GM12878 (cell line): ENCODE results near the gene RASSF6.

Source experiments
- CBX3 ChIP-seq: fragments of 200-600 bp; sonication (generic); IDR thresholded peaks from 2 replicates; pipeline ENCODE4 v1.6.1; 2016; ENCODE audit warnings: low read depth, borderline replicate concordance
- CHD1 ChIP-seq: IDR thresholded peaks from 2 replicates; pipeline ENCODE4 v1.6.1; 2012; ENCODE audit warnings: low read depth, low read length, improper control_type of control experiment
- CTCF ChIP-seq, 3 experiments: IDR thresholded peaks in 2 of 3; conservative IDR thresholded peaks in 1 of 3; 2 replicates each; pipeline ENCODE4 v1.5.1; 2011; ENCODE audit warnings: low read depth in 3 of 3, low read length in 3 of 3, mild to moderate bottlenecking in 3 of 3, control low read depth in 2 of 3, moderate library complexity in 2 of 3, inconsistent platforms in 1 of 3, mixed read lengths in 1 of 3; ENCODE audit not compliant: control insufficient read depth in 2 of 3, insufficient read depth in 1 of 3; ENCODE audit errors: extremely low read depth in 1 of 3
- ELK1 ChIP-seq: IDR thresholded peaks from 2 replicates; pipeline ENCODE4 v1.6.1; 2012; ENCODE audit warnings: low read depth, low read length, improper control_type of control experiment
- EP300 ChIP-seq, 2 experiments: fragments of 150-350 bp in 1 of 2; IDR thresholded peaks; 2 replicates each; pipeline ENCODE4 v1.6.1; 2011 to 2012; ENCODE audit warnings: low read depth in 2 of 2, low read length in 2 of 2, borderline replicate concordance in 1 of 2, improper control_type of control experiment in 1 of 2, inconsistent platforms in 1 of 2; ENCODE audit not compliant: control insufficient read depth in 1 of 2
- JUNB ChIP-seq: IDR thresholded peaks from 2 replicates; pipeline ENCODE4 v1.6.1; 2016; ENCODE audit warnings: antibody characterized with exemption, mild to moderate bottlenecking
- MYC ChIP-seq: IDR thresholded peaks from 2 replicates; pipeline ENCODE4 v1.6.1; 2011; ENCODE audit warnings: mild to moderate bottlenecking, low read length, moderate library complexity, inconsistent platforms; ENCODE audit not compliant: insufficient read depth, insufficient replicate concordance, insufficient read length, severe bottlenecking
- NFIC ChIP-seq: IDR thresholded peaks from 2 replicates; pipeline ENCODE4 v1.6.1; 2012; ENCODE audit warnings: low read depth, mild to moderate bottlenecking, inconsistent platforms, low read length, moderate library complexity
- NKRF ChIP-seq: fragments of 450-650 bp; conservative IDR thresholded peaks from 2 replicates; pipeline ENCODE4 v1.6.1; 2017; ENCODE audit warnings: mild to moderate bottlenecking, moderate library complexity
- NR2C2 ChIP-seq: IDR thresholded peaks from 2 replicates; pipeline ENCODE4 v1.6.1; 2011; ENCODE audit warnings: borderline replicate concordance, low read depth; ENCODE audit not compliant: control insufficient read depth, insufficient read length
- RAD21 ChIP-seq: IDR thresholded peaks from 2 replicates; pipeline ENCODE4 v1.6.1; 2011; ENCODE audit warnings: mild to moderate bottlenecking, low read depth, low read length, moderate library complexity; ENCODE audit not compliant: insufficient read depth
- SREBF2 ChIP-seq: IDR thresholded peaks from 2 replicates; pipeline ENCODE4 v1.6.1; 2012; ENCODE audit warnings: mild to moderate bottlenecking, low read length
- TAF1 ChIP-seq: IDR thresholded peaks from 2 replicates; pipeline ENCODE4 v1.6.1; 2011; ENCODE audit warnings: mild to moderate bottlenecking, low read depth, low read length, borderline replicate concordance
- TF ChIP-seq, protein P1 (sequence below): IDR thresholded peaks from 2 replicates; pipeline ENCODE4 v1.6.1; 2012; ENCODE audit warnings: low read depth, low read length, improper control_type of control experiment

DNA sequence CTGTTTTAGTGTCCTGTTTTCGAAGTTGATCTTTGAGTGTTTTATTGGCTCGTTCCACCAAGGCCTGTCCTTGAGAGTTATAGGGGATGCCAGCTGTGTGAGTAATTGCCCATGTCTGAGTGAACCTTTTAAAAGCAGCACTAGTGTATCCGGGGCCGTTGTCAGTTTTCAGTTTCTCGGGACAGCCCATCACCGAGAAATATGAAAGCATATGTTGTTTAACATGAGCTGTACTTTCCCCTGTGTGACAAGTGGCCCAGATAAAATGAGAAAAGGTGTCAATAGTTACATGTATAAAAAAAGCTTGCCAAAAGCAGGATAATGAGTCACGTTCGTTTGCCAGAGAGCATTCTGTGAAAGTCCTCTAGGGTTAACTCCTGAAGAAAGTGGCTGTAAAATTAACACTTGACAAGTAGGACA, 48.6 kb upstream of the RASSF6 start:
- TF ChIP-seq CHD1 = no peak
- no peak for TF ChIP-seq RAD21
- no peak for TF ChIP-seq SREBF2
- TF ChIP-seq JUNB = no peak
- no peak for TF ChIP-seq NR2C2
- no peak for TF ChIP-seq EP300 (IDR thresholded peaks at IDR 0.05; ENCODE audit: borderline replicate concordance in 1 of 2, control insufficient read depth in 1 of 2, low read depth in 2 of 2, low read length in 2 of 2)
- TF ChIP-seq ELK1 = no peak
- TF ChIP-seq CTCF (IDR thresholded peaks at IDR 0.05 in 2 of 3, conservative IDR thresholded peaks at IDR 0.05 in 1 of 3; ENCODE audit: control insufficient read depth in 2 of 3, extremely low read depth in 1 of 3, insufficient read depth in 1 of 3, low read depth in 3 of 3, low read length in 3 of 3) = no peak
- no peak for TF ChIP-seq CBX3
- TF ChIP-seq, protein P1, sequence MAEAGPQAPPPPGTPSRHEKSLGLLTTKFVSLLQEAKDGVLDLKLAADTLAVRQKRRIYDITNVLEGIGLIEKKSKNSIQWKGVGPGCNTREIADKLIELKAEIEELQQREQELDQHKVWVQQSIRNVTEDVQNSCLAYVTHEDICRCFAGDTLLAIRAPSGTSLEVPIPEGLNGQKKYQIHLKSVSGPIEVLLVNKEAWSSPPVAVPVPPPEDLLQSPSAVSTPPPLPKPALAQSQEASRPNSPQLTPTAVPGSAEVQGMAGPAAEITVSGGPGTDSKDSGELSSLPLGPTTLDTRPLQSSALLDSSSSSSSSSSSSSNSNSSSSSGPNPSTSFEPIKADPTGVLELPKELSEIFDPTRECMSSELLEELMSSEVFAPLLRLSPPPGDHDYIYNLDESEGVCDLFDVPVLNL = no peak
- TF ChIP-seq NKRF = no peak
- no peak for TF ChIP-seq MYC
- no peak for TF ChIP-seq NFIC
- TF ChIP-seq TAF1 = no peak
